ENCODE data around the gene PPARD.

DNA sequence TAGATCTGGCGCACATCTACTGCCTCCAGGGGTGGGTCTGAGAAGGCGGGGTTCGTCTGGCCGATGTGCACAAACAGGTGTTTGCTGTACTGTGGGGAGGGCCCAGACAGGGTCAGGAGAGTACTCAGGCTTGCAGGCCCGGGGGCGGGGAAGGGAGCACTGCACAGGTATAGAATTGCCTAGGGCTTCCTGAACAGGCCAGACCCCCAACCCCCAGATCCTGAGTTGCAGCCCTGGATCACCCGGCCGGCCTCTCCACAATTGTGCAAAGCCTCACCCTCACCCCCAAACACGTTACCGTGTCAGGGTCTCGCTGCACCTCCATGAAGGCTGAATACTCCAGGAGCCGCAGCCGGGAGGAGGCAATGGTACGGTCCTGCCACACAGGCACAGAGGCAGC, 133.6 kb downstream of the PPARD start:
- TF ChIP-seq, protein P1, sequence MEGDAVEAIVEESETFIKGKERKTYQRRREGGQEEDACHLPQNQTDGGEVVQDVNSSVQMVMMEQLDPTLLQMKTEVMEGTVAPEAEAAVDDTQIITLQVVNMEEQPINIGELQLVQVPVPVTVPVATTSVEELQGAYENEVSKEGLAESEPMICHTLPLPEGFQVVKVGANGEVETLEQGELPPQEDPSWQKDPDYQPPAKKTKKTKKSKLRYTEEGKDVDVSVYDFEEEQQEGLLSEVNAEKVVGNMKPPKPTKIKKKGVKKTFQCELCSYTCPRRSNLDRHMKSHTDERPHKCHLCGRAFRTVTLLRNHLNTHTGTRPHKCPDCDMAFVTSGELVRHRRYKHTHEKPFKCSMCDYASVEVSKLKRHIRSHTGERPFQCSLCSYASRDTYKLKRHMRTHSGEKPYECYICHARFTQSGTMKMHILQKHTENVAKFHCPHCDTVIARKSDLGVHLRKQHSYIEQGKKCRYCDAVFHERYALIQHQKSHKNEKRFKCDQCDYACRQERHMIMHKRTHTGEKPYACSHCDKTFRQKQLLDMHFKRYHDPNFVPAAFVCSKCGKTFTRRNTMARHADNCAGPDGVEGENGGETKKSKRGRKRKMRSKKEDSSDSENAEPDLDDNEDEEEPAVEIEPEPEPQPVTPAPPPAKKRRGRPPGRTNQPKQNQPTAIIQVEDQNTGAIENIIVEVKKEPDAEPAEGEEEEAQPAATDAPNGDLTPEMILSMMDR (IDR thresholded peaks at IDR 0.05) = no peak
- TF ChIP-seq POLR2A (IDR thresholded peaks at IDR 0.05) = no peak
